Neural crest cell (in vitro differentiated cells): ENCODE measurements around the gene L3MBTL4. TPM values are rescaled to one million over a fixed set of nuclear protein-coding genes. Genes with fewer than 3 reads are reported as not detected.

Experiments
- DNase-seq: peaks from one replicate; pipeline ENCODE4 v3.0.0; 2021; ENCODE audit warnings: low read depth, mixed read lengths, low spot score
- H3K27ac Mint-ChIP-seq: one replicate; pipeline ENCODE4 v1.8.0; 2021; ENCODE audit warnings: mild to moderate bottlenecking, mixed read lengths; ENCODE audit not compliant: unreplicated experiment
- H3K27me3 Mint-ChIP-seq: 2 replicates; pipeline ENCODE4 v1.8.0; 2021; ENCODE audit warnings: low read depth, mild to moderate bottlenecking, mixed read lengths
- H3K36me3 Mint-ChIP-seq: 2 replicates; pipeline ENCODE4 v1.8.0; 2021; ENCODE audit warnings: low read depth, mild to moderate bottlenecking, mixed read lengths
- H3K4me1 Mint-ChIP-seq: 2 replicates; pipeline ENCODE4 v1.8.0; 2021; ENCODE audit warnings: mixed read lengths
- H3K4me3 Mint-ChIP-seq: one replicate; pipeline ENCODE4 v1.8.0; 2021; ENCODE audit warnings: mild to moderate bottlenecking, mixed read lengths
- H3K9me3 Mint-ChIP-seq: 2 replicates; pipeline ENCODE4 v1.8.0; 2021; ENCODE audit warnings: mixed read lengths
- total RNA-seq: library from RNA; stranded (reverse); gene quantifications from 2 replicates; pipeline ENCODE4 v1.2.1, GENCODE V29; 2021
- TF ChIP-seq, protein P1 (sequence below): fragments of 200-600 bp; sonication (generic); conservative IDR thresholded peaks from 2 replicates; pipeline ENCODE4 v1.5.0; 2021; ENCODE audit warnings: antibody characterized with exemption, mild to moderate bottlenecking

Gene L3MBTL4
- total RNA-seq, 1 donor from 2014 or later = 0.65 TPM

- Mint-ChIP-seq H3K36me3 (peaks cover 9% of the 10 kb centered on the region), H3K4me1 (peaks cover 7% of the 10 kb centered on the region), H3K4me3 (no peak overlapping the region), H3K9me3 (peaks cover 18% of the 10 kb centered on the region), H3K27me3 (no peaks in the 10 kb centered on the region), H3K27ac (no peak overlapping the region)
- no peak for DNase-seq
- TF ChIP-seq, protein P1, sequence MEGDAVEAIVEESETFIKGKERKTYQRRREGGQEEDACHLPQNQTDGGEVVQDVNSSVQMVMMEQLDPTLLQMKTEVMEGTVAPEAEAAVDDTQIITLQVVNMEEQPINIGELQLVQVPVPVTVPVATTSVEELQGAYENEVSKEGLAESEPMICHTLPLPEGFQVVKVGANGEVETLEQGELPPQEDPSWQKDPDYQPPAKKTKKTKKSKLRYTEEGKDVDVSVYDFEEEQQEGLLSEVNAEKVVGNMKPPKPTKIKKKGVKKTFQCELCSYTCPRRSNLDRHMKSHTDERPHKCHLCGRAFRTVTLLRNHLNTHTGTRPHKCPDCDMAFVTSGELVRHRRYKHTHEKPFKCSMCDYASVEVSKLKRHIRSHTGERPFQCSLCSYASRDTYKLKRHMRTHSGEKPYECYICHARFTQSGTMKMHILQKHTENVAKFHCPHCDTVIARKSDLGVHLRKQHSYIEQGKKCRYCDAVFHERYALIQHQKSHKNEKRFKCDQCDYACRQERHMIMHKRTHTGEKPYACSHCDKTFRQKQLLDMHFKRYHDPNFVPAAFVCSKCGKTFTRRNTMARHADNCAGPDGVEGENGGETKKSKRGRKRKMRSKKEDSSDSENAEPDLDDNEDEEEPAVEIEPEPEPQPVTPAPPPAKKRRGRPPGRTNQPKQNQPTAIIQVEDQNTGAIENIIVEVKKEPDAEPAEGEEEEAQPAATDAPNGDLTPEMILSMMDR = no peak
These were observed 412.8 kb downstream of the L3MBTL4 start for GRCh38 chr18:6001867-6002266.

GRCh38 chr18:5998907-5999306 lies 415.8 kb downstream of the L3MBTL4 start:
- H3K4me1 Mint-ChIP-seq = peaks cover 21% of the 10 kb centered on the region
- DNase-seq = no peak
- no peak overlapping the region for H3K4me3 Mint-ChIP-seq
- TF ChIP-seq, protein P1 = no peak
- H3K9me3 Mint-ChIP-seq = peaks cover 7% of the 10 kb centered on the region
- no peaks in the 10 kb centered on the region for H3K27me3 Mint-ChIP-seq
- no peak overlapping the region for H3K27ac Mint-ChIP-seq
- peaks cover 3% of the 10 kb centered on the region for H3K36me3 Mint-ChIP-seq

GRCh38 chr18:5998166-5998881 lies 416.4 kb downstream of the L3MBTL4 start:
- Mint-ChIP-seq H3K9me3 (peaks cover 7% of the 10 kb centered on the region), H3K4me3 (no peak overlapping the region), H3K36me3 (peaks cover 3% of the 10 kb centered on the region), H3K27me3 (no peaks in the 10 kb centered on the region), H3K27ac (no peak overlapping the region), H3K4me1 (peaks cover 21% of the 10 kb centered on the region)
- no peak for DNase-seq
- TF ChIP-seq, protein P1 = no peak

DNA sequence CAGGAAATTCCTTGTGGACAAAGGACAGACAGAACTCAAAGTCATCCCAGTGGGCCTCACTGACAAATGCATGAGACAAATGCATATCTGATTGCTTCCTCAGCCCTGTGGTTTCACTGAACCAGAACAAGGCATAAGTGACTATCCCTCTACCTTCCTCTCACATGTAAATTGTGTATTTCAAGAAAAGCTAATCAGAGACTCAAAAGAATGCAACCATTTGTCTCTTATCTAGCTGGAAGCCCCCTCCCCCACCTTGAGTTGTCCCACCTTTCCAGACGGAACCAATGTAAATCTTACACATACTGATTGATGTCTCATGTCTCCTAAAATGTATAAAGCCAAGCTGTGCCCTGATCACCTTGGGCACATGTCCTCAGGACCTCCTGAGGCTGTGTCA lies 417.4 kb downstream of the L3MBTL4 start:
- Mint-ChIP-seq H3K9me3 (peaks cover 11% of the 10 kb centered on the region), H3K36me3 (peaks cover 3% of the 10 kb centered on the region), H3K27me3 (no peaks in the 10 kb centered on the region), H3K4me1 (peaks cover 21% of the 10 kb centered on the region), H3K4me3 (no peak overlapping the region), H3K27ac (no peak overlapping the region)
- DNase-seq = no peak
- TF ChIP-seq, protein P1 = no peak

DNA sequence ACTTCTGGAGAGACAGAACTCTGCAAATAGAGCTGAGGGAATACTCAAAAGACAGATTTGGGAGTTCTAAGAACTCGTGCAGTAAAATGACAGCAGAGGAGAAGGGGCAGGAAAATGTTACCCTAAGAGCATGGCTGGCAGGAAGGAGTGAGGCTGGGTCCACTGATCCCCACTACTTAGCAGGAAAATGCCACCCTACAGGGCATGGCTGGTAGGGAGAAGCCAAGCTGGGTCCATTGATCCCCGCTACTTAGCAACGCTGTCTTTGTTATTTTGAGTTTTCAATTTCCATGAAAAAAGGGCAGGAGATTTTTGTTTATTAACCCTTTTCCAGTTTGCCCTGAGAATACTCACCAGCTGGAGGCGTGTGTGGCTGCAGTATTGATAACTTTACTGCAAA lies 419.1 kb downstream of the L3MBTL4 start:
- no peak for DNase-seq
- H3K27me3 Mint-ChIP-seq = no peaks in the 10 kb centered on the region
- TF ChIP-seq, protein P1 = no peak
- H3K36me3 Mint-ChIP-seq = peaks cover 3% of the 10 kb centered on the region
- peaks cover 21% of the 10 kb centered on the region for H3K4me1 Mint-ChIP-seq
- peaks cover 14% of the 10 kb centered on the region for H3K9me3 Mint-ChIP-seq
- H3K27ac Mint-ChIP-seq = no peak overlapping the region
- H3K4me3 Mint-ChIP-seq = no peak overlapping the region
